Measurements from ENCODE around the gene SCLY. TPM values are rescaled to one million over a fixed set of nuclear protein-coding genes. Genes with fewer than 3 reads are reported as not detected.

SCLY gene
- total and polyA plus RNA-seq, 2 of the 13 experiments (the other 11 are each of a cell fraction or from before 2014, with no cell fraction given), result 27.9 to 38.6 TPM

DNA sequence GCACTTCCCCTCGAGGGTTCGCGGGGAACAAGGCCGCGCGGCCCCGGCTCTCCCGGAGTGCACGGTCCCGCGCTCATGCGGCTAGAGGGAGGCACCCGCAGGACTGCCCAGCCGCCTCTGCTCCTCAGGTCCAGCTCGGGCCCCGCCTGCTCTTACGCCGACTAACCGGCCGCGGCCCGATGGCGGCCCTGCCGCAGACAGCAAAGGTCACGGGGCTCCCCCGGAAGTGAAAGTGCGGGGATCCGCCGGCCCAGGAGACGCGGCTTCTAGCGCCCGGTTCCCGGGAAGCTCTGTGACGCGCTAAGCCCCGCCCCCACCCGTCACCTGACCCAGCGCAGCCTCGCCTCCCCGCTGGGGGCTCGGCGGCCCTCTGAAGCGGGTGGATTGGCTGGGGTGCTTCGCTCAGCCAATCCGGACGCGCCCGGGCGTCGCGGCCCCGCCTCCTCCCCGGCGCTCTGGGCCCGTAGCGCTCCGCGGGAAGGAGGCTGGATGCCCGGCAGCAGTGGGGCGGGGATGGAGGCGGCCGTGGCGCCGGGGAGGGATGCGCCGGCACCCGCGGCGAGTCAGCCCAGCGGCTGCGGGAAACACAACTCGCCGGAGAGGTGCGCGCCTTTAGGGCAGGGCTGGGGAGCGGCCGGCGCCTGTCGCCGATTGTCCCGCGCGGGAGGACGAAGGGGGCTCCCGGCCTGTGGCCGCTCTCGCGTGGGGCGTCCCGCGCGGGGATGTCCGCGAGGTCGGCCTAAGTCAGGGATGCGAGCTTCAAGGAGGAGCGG is at the start of gene SCLY (continued):
- TF ChIP-seq TMF1 (CRISPR knock-in tag; IDR thresholded peaks at IDR 0.05; ENCODE audit: low read depth) (0 out of 2 replicates have a peak, but pooled peaks have one; percentile 39), ZNF431 (CRISPR knock-in tag; IDR thresholded peaks at IDR 0.05; ENCODE audit: borderline replicate concordance, low read depth) (peak; percentile 86), ZSCAN31 (CRISPR knock-in tag; IDR thresholded peaks at IDR 0.05; ENCODE audit: low read depth) (peak; percentile 71), ZFY (CRISPR knock-in tag; IDR thresholded peaks at IDR 0.05) (peak; percentile 99), NFE2L1 (CRISPR knock-in tag; IDR thresholded peaks at IDR 0.05; ENCODE audit: borderline replicate concordance) (no peak), SOX5 (CRISPR knock-in tag; IDR thresholded peaks at IDR 0.05; ENCODE audit: borderline replicate concordance) (peak; percentile 36; the same call in 1 of the 2 replicates), ZNF562 (CRISPR knock-in tag; IDR thresholded peaks at IDR 0.05; ENCODE audit: borderline replicate concordance) (no peak), GATAD1 (CRISPR knock-in tag; IDR thresholded peaks at IDR 0.05) (peak; percentile 91), MED1 (CRISPR knock-in tag; IDR thresholded peaks at IDR 0.05) (peak; percentile 81), ZNF556 (CRISPR knock-in tag; IDR thresholded peaks at IDR 0.05; ENCODE audit: borderline replicate concordance) (no peak; the same call in none of the 2 replicates), ZNF678 (CRISPR knock-in tag; IDR thresholded peaks at IDR 0.05) (no peak), ZNF282 (IDR thresholded peaks at IDR 0.05; ENCODE audit: partially characterized antibody) (no peak), ZNF792 (CRISPR knock-in tag; IDR thresholded peaks at IDR 0.05) (peak; percentile 70; the same call in 1 of the 2 replicates), KAT2B (IDR thresholded peaks at IDR 0.05; ENCODE audit: borderline replicate concordance, low read depth, low read length) (no peak), SPEN (CRISPR knock-in tag; IDR thresholded peaks at IDR 0.05; ENCODE audit: low read depth) (peak; percentile 95), ZFAT (CRISPR knock-in tag; conservative IDR thresholded peaks at IDR 0.05) (no peak)
- TF ChIP-seq, protein P1, sequence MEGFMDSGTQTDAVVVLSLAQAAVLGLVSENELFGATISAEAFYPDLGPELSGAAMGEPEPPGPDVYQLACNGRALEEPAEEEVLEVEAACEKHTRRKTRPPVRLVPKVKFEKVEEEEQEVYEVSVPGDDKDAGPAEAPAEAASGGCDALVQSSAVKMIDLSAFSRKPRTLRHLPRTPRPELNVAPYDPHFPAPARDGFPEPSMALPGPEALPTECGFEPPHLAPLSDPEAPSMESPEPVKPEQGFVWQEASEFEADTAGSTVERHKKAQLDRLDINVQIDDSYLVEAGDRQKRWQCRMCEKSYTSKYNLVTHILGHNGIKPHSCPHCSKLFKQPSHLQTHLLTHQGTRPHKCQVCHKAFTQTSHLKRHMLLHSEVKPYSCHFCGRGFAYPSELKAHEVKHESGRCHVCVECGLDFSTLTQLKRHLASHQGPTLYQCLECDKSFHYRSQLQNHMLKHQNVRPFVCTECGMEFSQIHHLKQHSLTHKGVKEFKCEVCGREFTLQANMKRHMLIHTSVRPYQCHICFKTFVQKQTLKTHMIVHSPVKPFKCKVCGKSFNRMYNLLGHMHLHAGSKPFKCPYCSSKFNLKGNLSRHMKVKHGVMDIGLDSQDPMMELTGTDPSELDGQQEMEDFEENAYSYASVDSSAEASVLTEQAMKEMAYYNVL (CRISPR knock-in tag; IDR thresholded peaks at IDR 0.05; ENCODE audit: borderline replicate concordance), result peak; percentile 95
- TF ChIP-seq, protein P2, sequence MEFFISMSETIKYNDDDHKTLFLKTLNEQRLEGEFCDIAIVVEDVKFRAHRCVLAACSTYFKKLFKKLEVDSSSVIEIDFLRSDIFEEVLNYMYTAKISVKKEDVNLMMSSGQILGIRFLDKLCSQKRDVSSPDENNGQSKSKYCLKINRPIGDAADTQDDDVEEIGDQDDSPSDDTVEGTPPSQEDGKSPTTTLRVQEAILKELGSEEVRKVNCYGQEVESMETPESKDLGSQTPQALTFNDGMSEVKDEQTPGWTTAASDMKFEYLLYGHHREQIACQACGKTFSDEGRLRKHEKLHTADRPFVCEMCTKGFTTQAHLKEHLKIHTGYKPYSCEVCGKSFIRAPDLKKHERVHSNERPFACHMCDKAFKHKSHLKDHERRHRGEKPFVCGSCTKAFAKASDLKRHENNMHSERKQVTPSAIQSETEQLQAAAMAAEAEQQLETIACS (CRISPR knock-in tag; IDR thresholded peaks at IDR 0.05), result peak; percentile 60; the same call in 1 of the 2 replicates
- TF ChIP-seq, protein P3, sequence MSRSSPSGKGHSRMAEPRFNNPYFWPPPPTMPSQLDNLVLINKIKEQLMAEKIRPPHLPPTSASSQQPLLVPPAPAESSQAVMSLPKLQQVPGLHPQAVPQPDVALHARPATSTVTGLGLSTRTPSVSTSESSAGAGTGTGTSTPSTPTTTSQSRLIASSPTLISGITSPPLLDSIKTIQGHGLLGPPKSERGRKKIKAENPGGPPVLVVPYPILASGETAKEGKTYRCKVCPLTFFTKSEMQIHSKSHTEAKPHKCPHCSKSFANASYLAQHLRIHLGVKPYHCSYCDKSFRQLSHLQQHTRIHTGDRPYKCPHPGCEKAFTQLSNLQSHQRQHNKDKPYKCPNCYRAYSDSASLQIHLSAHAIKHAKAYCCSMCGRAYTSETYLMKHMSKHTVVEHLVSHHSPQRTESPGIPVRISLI (CRISPR knock-in tag; IDR thresholded peaks at IDR 0.05; ENCODE audit: borderline replicate concordance), result peak; percentile 7; the same call in 1 of the 2 replicates
- TF ChIP-seq, protein P4, sequence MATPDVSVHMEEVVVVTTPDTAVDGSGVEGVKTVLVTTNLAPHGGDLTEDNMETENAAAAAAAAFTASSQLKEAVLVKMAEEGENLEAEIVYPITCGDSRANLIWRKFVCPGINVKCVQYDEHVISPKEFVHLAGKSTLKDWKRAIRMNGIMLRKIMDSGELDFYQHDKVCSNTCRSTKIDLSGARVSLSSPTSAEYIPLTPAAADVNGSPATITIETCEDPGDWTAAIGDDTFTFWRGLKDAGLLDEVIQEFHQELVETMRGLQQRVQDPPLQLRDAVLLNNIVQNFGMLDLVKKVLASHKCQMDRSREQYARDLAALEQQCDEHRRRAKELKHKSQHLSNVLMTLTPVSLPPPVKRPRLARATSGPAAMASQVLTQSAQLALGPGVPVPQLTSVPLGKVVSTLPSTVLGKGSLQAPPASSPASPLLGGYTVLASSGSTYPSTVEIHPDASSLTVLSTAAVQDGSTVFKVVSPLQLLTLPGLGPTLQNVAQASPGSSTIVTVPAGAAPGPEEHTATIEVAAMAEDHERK (CRISPR knock-in tag; IDR thresholded peaks at IDR 0.05; ENCODE audit: low read depth), result peak; percentile 45; the same call in 1 of the 2 replicates
- TF ChIP-seq, protein P5, sequence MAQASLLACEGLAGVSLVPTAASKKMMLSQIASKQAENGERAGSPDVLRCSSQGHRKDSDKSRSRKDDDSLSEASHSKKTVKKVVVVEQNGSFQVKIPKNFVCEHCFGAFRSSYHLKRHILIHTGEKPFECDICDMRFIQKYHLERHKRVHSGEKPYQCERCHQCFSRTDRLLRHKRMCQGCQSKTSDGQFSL (CRISPR knock-in tag; IDR thresholded peaks at IDR 0.05), result peak; percentile 47; the same call in 1 of the 2 replicates
- TF ChIP-seq, protein P6, sequence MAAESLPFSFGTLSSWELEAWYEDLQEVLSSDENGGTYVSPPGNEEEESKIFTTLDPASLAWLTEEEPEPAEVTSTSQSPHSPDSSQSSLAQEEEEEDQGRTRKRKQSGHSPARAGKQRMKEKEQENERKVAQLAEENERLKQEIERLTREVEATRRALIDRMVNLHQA (CRISPR knock-in tag; IDR thresholded peaks at IDR 0.05), result no peak
